DOHH2 (cell line): Measurements from ENCODE around the gene CCDC78.
A peak's percentile ranks its signal among the peaks of the same experiment; 100 is the strongest.

Experiments
- H3F3A ChIP-seq: fragments of 200-600 bp; sonication (generic), shearing (Covaris generic); 2 replicates; pipeline ENCODE4 v1.6.0; 2016; ENCODE audit warnings: antibody characterized with exemption, mild to moderate bottlenecking; ENCODE audit not compliant: control insufficient read depth, insufficient read depth
- H3K27ac ChIP-seq: fragments of 200-600 bp; sonication (generic); 2 replicates; pipeline ENCODE4 v1.5.1; 2014; ENCODE audit warnings: low read depth, mild to moderate bottlenecking, low read length, moderate library complexity
- H3K27me3 ChIP-seq: fragments of 200-600 bp; sonication (generic); 2 replicates; pipeline ENCODE4 v1.6.1; 2014; ENCODE audit warnings: mild to moderate bottlenecking, low read length, mixed read lengths; ENCODE audit not compliant: control insufficient read depth
- H3K36me3 ChIP-seq: fragments of 200-600 bp; sonication (generic); 2 replicates; pipeline ENCODE4 v1.6.1; 2014; ENCODE audit warnings: mild to moderate bottlenecking, low read length, moderate library complexity, mixed read lengths; ENCODE audit not compliant: control insufficient read depth
- H3K4me1 ChIP-seq: fragments of 200-600 bp; sonication (generic); 2 replicates; pipeline ENCODE4 v1.6.1; 2014; ENCODE audit warnings: mild to moderate bottlenecking, low read length, mixed read lengths; ENCODE audit not compliant: control insufficient read depth
- H3K4me2 ChIP-seq: fragments of 200-600 bp; sonication (generic); 2 replicates; pipeline ENCODE4 v1.6.0; 2014; ENCODE audit warnings: mild to moderate bottlenecking, low read length, moderate library complexity
- H3K4me3 ChIP-seq: fragments of 200-600 bp; sonication (generic); 2 replicates; pipeline ENCODE4 v1.5.1; 2014; ENCODE audit warnings: mild to moderate bottlenecking, low read length, mixed read lengths
- H3K79me2 ChIP-seq: fragments of 200-600 bp; sonication (generic); 2 replicates; pipeline ENCODE4 v1.6.1; 2014; ENCODE audit warnings: mild to moderate bottlenecking, low read length, mixed read lengths; ENCODE audit not compliant: control insufficient read depth
- H3K9me2 ChIP-seq: fragments of 200-600 bp; sonication (generic); replicated peaks from 2 replicates; pipeline ENCODE4 v1.6.1; 2014; ENCODE audit warnings: mild to moderate bottlenecking, low read length, mixed read lengths; ENCODE audit not compliant: control insufficient read depth
- H3K9me3 ChIP-seq: fragments of 200-600 bp; sonication (generic); 2 replicates; pipeline ENCODE4 v1.6.1; 2014; ENCODE audit warnings: antibody characterized with exemption, low read length, mixed read lengths; ENCODE audit not compliant: control insufficient read depth, insufficient read depth
- H4K20me1 ChIP-seq: fragments of 200-600 bp; sonication (generic); 2 replicates; pipeline ENCODE4 v1.6.0; 2014; ENCODE audit warnings: low read depth, mild to moderate bottlenecking, antibody characterized with exemption, low read length, moderate library complexity; ENCODE audit not compliant: control insufficient read depth, insufficient read depth
- EZH2phosphoT487 ChIP-seq: fragments of 200-600 bp; sonication (generic); IDR thresholded peaks from 2 replicates; pipeline ENCODE4 v1.6.1; 2017; ENCODE audit warnings: borderline replicate concordance, mild to moderate bottlenecking, antibody characterized with exemption, low read length, moderate library complexity, mixed read lengths
- TF ChIP-seq, protein P1 (sequence below): fragments of 200-600 bp; sonication (generic); IDR thresholded peaks from one replicate; pipeline ENCODE4 v1.5.1; 2014; ENCODE audit warnings: antibody characterized with exemption, mild to moderate bottlenecking, low read depth, low read length; ENCODE audit not compliant: poor library complexity, severe bottlenecking

Gene CCDC78

DNA sequence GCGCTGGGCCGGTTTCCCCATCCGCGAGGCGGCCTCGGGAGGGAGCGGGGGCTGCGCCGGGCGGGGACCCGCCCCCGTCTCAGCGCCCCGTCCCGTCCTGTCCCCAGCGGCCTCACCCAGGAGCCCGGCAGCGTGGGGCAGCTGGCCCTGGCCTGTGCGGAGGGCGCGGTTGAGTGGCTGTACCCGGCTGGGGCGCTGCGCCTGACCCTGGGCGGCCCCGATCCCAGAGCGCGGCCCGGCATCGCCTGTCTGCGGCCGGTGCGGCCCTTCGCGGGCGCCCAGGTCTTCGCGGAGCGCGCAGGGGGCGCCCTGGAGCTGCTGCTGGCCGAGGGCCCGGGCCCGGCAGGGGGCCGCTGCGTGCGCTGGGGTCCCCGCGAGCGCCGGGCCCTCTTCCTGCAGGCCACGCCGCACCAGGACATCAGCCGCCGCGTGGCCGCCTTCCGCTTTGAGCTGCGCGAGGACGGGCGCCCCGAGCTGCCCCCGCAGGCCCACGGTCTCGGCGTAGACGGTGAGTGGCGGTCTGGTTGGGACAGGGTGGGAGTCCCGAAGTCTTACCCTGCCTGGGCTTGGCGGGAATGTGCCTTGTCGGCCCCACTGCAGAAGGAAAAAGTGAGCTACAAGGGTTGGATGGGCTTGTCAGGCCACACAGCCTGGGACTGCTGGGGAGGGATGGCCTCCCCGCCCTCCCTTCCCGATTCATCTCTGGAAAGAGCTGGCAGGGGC is 10.6 kb downstream of the CCDC78 start:
- Histone ChIP-seq H3K9me2 (no peaks in the 10 kb centered on the region), H3K4me2 (peak overlapping the region; percentile 77), H3K36me3 (peaks cover 2% of the 10 kb centered on the region), H3K4me1 (peaks cover 41% of the 10 kb centered on the region), H3F3A (peaks cover 6% of the 10 kb centered on the region; the same call in 1 of the 2 replicates), H3K79me2 (0 out of 2 replicates have a peak, but pooled peaks cover 2% of the 10 kb centered on the region), H3K27me3 (peaks cover 22% of the 10 kb centered on the region), H3K4me3 (peak overlapping the region; percentile 73), H4K20me1 (peaks cover 8% of the 10 kb centered on the region; the same call in 1 of the 2 replicates), H3K27ac (no peak overlapping the region), H3K9me3 (no peaks in the 10 kb centered on the region)
- TF ChIP-seq, protein P1, sequence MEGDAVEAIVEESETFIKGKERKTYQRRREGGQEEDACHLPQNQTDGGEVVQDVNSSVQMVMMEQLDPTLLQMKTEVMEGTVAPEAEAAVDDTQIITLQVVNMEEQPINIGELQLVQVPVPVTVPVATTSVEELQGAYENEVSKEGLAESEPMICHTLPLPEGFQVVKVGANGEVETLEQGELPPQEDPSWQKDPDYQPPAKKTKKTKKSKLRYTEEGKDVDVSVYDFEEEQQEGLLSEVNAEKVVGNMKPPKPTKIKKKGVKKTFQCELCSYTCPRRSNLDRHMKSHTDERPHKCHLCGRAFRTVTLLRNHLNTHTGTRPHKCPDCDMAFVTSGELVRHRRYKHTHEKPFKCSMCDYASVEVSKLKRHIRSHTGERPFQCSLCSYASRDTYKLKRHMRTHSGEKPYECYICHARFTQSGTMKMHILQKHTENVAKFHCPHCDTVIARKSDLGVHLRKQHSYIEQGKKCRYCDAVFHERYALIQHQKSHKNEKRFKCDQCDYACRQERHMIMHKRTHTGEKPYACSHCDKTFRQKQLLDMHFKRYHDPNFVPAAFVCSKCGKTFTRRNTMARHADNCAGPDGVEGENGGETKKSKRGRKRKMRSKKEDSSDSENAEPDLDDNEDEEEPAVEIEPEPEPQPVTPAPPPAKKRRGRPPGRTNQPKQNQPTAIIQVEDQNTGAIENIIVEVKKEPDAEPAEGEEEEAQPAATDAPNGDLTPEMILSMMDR, result no peak
- TF ChIP-seq EZH2phosphoT487, result no peak

DNA sequence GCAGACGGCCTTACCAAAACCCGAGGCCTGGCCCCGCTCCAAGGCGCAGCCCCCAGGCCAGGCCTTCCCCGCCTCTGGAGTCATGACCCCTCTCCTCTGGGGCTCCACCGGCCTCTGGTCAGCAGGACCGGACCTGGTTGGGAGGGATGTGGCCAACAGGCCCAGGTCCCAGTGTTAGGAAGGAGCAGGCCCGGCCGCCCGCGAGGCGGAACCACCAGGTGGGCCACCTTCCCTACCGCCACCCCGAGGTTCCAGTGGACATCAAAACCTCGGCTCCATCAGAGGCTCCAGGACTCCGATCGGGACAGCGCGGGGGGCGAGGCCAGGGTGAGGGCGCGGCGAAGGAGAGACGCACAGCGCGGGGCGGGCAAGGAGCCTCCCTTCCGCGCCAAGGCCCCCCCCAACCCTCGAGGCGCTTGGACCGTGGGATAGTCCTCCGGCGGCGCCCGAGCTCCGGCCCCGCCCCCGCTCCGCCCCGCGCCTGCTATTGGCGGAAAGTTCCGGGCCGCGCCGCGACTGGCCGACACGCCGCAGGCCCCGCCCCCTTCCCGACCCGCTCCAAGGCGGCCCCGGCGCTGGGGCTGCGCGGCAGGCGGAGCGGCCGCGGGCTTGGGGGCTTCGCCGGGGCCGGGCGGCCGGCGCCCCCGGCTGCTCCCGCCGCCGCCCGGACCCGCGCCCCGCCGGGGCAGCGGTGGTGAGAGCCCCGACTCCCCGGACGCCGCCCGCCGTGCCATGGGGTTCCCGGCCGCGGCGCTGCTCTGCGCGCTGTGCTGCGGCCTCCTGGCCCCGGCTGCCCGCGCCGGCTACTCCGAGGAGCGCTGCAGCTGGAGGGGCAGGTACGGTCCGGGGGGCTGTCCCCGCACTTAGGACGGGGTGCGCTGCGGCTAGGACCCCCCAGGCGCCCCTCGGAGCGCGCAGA is 11.4 kb downstream of the CCDC78 start, which contains the start of gene METRN:
Gene METRN (plus strand): TSS at position 561 of the 919 bp plus-strand sequence. CDS start 172 bp downstream, at position 733.
- Histone ChIP-seq H3K79me2 (0 out of 2 replicates have a peak, but pooled peaks cover 2% of the 10 kb centered on the region), H4K20me1 (peaks cover 8% of the 10 kb centered on the region; the same call in 1 of the 2 replicates), H3K4me3 (peak within 1 kb of the TSS; percentile 73), H3K4me1 (peaks cover 36% of the 10 kb centered on the region), H3K36me3 (no peaks in the 10 kb centered on the region), H3K27me3 (peaks cover 30% of the 10 kb centered on the region), H3K9me3 (no peaks in the 10 kb centered on the region), H3K27ac (no peak within 1 kb of the TSS), H3K9me2 (no peaks in the 10 kb centered on the region), H3F3A (peaks cover 6% of the 10 kb centered on the region; the same call in 1 of the 2 replicates), H3K4me2 (peak within 1 kb of the TSS; percentile 77)
- TF ChIP-seq EZH2phosphoT487, result no peak
- TF ChIP-seq, protein P1, result no peak

DNA sequence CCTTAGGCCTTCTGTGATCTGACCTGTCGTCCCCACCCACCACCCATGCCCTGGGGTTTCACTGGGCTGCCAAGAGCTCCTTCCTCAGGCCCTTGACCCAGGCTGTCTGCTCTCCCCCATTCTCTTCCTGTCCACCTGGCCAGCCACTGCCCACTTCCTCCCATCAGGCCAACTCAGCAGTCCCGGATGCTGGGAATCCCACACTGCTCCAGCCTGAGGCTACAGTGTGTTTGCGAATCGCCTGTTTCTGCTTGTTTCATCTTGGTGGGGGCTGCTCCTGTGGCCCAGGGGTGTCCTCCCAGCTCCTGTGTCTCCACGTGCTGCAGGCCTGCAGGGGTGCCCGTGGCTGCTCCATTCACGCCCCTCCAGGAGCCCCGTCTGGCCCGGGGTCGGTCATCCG is 12.2 kb downstream of the CCDC78 start:
- Histone ChIP-seq H3K9me2 (no peaks in the 10 kb centered on the region), H3F3A (0 out of 2 replicates have a peak, but pooled peaks cover 2% of the 10 kb centered on the region), H3K9me3 (no peaks in the 10 kb centered on the region), H3K36me3 (no peaks in the 10 kb centered on the region), H3K4me3 (no peak overlapping the region; the same call in 1 of the 2 replicates), H4K20me1 (peaks cover 8% of the 10 kb centered on the region; the same call in 1 of the 2 replicates), H3K27ac (no peak overlapping the region), H3K27me3 (peaks cover 36% of the 10 kb centered on the region), H3K4me1 (peaks cover 28% of the 10 kb centered on the region), H3K4me2 (no peak overlapping the region), H3K79me2 (0 out of 2 replicates have a peak, but pooled peaks cover 2% of the 10 kb centered on the region)
- no peak for TF ChIP-seq EZH2phosphoT487
- TF ChIP-seq, protein P1, result no peak
